HG03175 (cell line): ENCODE results near the gene NABP2.

Experiments
- ATAC-seq: cut with Tn5 transposase; IDR thresholded peaks from one replicate; pipeline ENCODE4 v1.9.1; 2021; ENCODE audit warnings: mild to moderate bottlenecking, moderate library complexity; ENCODE audit not compliant: unreplicated experiment

The NABP2 gene

DNA sequence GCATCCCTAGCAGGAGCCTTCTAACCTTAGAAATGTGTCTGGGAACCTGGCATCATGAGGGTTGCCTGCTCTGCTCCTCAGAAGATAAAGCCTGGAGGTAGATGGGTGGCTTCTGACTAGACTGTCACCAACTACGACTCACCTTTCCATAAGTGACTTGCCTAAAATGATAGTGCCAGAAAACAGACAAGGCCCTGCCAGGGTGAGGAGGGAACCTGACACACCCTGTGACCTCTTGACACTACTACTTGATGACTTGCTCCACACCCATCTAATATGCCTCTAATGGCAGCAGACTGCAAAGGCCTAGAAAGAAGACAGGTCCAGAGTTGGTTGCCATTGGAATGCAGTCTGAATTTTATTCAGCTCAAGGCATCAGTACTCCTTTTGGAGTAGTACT, 11.8 kb upstream of the NABP2 start:
- no peak for ATAC-seq

DNA sequence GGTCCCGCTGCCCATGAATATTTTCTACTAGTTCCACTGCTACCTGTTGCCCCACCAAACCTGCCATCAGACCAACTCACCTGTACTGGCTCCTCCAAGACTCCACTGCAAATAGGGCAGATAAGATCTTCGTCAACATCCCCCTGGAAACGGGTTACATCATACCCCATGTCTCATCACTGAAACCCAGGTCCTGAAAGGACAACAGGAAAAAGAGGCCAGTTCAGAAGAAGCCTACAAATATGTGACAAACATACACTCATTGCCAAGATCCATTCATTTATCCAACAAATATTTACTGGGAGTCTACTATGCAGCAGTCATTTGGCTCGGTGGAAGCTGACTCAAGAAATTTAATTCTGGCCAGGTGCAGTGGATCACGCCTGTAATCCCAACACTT, 10.3 kb upstream of the NABP2 start:
- no peak for ATAC-seq

DNA sequence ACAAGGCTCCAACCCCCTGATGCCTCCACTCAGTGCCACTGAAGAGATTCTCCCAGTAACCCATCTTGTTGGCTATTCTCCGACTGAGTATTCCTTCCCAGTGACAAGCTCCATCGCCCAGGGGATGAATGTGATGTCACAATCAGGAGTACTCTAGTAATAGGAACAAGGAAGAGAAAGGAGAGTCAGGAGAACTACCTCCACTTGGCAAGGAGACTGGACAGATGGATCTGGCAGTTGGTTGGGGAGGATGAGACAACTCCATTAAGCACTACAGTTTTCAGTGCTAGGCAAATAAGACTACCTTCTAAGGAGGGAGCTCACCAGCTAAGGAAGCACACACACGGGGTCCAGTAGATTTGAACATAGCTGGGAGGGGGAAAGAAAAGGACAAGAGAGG, 7.7 kb upstream of the NABP2 start:
- ATAC-seq = no peak

DNA sequence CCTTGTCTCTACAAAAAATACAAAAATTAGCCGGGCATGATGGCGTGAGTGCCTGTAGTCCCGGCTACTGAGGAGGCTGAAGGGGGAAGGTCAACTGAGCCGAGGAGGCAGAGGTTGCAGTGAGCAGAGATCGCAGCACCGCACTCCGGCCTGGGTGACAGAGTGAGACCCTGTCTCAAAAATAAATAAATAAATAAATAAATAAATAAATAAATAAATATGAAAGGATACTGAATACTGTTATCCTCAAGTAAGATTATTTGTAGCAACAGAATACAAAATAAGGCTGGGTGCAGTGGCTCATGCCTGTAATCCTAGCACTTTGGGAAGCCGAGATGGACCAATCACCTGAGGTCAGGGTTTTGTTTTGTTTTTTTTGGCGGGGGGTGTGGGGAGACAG, 4.3 kb upstream of the NABP2 start:
- ATAC-seq = no peak

DNA sequence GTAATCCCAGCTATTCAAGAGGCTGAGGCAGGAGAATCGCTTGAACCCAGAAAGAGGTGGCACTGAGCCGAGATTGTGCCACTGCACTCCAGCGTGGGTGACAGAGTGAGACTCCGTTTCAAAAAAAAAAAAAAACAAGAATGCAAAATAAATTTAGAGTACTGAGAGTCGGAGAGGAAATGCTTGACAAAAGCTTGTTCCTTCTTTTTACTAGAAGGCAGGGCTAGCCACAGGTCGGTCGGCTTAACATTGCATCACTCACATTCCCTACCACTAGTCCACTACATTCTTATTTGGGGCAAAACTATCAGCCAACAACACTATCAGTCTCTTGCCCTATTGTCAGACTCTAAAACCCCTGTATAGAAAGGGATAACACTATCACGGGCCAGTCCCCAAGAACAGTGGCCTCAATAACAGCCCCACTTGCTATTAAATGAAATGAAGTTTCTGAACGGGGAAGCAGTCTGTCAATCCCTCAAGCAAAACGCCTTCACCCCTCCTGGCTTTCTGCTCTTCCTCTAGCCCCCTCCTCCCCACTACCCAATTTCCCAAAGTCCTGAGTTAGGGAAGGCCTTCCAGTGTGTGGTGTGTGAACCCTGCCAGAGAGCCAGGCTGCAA, 3.4 kb upstream of the NABP2 start:
- no peak for ATAC-seq

DNA sequence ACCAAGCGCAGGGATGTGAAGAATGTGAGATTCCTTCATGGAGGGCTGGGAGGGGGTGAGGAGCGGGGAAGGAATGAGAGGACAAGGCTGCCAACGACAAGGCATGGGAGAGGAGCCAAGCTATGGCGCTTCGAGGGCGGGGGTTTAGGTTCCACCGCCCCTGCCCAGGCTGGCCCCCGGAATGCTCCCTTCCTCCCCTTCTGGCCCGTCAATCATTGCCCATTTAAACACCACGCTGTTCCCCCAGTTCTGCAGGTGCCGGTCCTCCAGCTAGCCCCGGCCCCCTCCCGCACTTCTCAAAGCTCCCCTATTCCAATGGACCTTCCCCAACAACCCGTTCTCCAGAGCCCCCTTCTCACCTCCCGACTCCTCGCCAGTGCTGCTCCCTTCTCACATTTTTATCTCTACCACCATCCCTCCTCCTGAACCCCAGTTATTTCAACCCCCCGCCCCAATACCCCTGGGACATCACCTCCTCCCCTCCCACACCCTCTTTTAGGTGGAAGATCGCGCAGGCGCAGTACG, 2.8 kb upstream of the NABP2 start:
- peak; percentile 24 for ATAC-seq

DNA sequence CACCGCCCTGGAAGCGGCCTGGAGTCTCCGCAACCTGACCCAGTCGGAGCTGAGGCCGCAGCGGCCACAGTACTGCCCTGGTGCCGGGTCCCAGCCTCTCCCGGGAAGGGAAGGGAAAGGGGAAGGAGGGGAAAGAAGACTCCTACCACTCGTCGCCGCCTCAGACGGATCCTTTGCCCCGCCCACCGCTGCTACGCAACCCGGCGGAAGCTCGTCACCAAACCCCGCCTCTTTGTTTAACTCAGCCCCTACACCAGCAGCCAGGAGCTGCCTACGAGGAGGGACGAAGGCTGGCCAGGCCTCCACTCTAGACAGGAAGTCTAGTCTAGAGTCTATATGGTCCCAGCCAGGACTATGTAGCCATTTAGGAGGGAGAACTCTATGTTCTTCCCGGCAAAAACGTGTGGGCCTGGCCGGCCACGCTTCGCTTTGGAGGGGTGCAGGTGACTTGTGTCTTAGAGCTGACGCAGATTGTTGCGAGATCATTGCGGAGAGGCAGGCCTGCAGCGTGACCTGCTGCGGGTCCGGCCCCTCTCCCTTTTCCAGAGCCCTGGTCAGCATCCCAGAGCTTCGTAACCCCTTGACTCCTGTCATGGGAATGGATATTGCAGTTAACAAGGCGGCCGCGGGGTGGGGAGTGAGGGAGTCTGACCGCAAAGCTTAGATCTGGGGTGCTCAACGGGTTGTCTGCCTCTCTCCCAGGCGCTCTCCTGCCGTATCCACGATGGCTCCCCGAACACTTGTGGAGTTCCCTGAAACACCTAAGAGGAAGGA, 2.2 kb upstream of the NABP2 start, which contains the start of gene RNF41:
Gene RNF41 (minus strand): TSS at position 166 of the 774 bp plus-strand sequence. CDS start 7,875 bp downstream, outside the sequence.
- peak; percentile 84 for ATAC-seq

DNA sequence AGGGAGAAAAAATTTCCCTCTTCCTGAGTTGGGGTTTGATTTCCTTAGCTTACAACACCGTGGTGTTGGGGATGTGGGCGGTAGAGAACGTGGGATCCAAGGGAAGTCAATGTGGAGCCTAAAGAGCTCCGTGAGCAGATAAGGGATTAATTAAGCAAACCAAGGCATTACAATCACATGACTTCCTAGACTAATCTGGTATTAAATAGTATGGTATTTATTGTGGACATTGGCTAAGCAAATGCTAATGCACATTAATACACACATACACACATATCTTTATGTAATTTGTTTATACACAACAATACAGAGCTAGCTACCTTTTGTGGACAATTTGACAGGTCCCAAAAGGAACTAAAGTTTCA, 1.6 kb upstream of the NABP2 start:
- no peak for ATAC-seq

DNA sequence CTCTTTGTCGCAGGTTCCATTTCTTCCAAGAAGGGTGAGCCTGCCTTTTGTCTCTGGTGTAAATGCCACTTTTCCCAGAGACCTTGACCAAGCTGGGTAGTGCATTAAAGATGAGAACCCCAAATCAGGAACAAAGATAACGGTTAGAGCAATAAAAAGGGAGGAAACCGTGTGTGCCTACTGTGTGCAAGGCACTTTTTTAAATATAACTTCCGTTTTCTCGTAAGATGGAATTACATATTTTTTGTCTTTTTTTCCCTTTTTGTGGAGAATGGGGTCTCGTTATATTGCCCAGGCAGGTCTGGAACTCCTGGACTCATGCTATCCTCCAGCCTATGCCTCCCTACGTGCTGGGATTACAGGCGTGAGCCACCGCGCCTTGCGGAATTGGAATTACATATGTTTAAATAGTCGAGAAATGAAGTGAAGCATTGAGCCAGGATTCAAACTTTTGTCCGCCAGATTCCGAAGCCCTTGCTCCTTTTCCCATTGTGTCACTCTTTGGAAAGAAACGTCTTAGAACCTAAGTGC, 506 bp upstream of the NABP2 start:
- no peak for ATAC-seq

DNA sequence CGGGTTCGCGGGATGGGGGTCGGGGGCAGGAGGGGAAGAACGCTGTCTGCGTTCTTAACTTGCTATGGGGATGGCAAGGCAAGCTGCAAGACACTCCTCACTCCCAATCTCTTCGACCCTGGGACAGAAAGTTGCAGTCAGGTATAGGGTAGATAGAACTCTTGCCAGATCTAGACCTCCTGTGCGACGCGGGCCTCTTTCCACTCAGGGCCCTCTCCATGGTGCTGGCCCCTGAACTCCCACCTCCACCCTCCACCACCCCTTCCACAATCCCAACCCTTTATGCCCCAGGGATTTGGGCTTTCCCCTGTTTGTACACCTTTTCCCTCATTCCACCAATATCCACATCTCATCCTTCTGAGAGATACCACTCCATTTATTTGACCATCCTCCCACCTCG, 812 bp downstream of the NABP2 start:
- ATAC-seq = no peak

DNA sequence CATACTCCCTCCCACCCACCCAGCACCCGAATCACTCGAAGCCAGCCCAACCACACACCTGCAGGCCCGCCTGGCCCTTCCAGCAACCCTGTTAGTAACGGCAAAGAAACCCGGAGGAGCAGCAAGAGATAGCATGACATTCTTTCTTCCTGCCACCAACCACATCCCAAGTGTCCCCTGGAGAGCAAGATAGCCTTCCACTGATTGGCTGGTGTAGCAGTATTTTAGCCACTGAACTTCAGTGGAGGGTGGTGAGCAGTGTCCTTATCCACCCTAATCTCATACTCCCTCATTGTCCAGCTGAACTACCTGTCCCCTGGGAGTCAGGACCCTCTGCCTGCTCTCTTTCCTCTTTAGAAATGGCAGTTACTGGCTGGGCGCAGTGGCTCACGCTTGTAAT, 4.9 kb downstream of the NABP2 start:
- no peak for ATAC-seq

DNA sequence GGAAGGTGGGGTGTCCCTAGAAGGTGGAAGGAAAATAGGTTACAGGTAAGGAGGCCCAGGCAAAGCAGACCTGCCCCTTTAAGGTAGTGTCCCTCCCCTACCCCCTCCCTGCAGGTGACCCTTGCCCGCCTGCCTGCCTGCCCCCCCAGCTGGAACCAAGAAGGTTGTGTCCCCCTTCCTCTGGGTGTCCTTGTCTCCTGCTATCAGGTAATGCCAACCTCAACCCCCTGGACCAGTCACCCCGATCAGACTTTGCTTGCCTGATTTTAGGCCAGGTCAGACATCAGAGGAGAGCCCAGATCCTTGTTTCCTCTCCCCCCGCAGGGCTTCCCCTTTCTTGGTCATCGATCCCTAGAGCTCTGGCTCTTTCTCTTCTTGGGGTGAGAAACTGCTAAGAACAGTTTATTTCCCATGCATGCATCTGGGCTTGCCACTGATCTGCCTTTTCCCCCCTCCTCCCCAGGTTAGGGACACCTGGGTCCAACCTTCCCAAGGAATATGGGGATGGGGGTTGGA, 5.8 kb downstream of the NABP2 start, which contains the start of gene SLC39A5:
Gene SLC39A5 (plus strand): TSS at position 136 of the 516 bp plus-strand sequence. CDS start 1,224 bp downstream, outside the sequence.
- no peak for ATAC-seq

DNA sequence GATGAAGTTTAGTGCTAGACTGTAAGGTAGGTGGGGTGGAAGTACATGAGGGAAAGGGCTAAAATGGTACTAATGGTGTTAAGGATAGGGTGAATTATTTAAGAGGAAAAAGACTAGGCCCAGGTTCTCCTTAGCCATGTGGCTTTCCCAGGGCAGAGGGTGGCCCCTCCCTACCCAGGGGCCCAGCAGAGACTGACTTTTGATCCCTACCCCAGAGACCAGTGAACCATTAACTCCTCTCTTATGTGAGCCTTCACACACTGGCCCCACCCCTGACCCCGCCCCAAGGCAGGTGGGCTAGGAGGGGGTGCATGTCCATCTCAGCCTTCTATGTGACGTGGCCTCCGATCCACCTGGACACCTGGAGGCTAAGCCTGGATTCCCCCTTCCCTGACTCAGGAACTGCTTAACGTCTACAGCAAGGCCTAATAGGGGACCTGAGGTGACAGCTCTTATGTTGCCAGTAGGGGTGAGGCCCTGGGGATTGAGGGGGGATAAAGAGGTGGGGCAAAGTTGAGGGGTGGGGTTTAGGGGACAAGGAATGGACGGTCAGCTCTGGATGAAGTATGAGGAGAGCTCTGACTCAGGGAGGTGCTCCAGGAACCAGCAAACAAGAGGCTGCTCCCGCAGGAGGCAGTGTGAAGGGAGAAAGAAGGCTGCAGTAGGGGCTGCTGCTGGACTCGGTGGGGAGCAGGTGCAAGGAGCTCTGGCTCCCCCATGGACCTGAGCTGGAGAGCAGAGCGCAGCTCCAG, 6.5 kb downstream of the NABP2 start:
- ATAC-seq = no peak

DNA sequence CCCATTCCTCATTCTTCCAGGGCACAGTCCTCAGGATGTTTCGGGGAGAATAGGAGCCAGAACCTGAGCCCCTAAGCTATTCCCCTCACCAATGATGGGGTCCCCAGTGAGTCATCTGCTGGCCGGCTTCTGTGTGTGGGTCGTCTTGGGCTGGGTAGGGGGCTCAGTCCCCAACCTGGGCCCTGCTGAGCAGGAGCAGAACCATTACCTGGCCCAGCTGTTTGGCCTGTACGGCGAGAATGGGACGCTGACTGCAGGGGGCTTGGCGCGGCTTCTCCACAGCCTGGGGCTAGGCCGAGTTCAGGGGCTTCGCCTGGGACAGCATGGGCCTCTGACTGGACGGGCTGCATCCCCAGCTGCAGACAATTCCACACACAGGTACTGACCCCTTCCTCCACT, 7.0 kb downstream of the NABP2 start:
- ATAC-seq = no peak

DNA sequence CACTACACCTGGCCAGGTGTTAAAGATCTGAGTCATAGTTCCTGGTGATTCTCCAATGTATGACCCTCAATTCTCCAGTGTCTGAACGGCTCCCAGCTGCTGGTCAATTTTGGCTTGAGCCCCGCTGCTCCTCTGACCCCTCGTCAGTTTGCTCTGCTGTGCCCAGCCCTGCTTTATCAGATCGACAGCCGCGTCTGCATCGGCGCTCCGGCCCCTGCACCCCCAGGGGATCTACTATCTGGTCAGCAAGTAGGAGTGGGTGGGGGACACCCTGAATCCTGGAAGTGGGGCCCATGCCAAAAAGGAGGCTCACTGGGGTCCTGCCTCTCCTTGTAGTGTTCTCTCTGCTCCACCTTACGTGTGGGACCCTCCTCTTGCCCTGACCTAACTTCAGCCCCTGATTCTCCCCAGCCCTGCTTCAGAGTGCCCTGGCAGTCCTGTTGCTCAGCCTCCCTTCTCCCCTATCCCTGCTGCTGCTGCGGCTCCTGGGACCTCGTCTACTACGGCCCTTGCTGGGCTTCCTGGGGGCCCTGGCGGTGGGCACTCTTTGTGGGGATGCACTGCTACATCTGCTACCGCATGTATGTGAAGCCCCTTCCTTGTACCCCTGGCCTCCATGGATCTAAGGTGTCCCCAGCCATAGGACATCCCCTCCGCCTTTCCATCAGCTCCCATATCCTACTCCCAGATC, 10.7 kb downstream of the NABP2 start:
- ATAC-seq = no peak

DNA sequence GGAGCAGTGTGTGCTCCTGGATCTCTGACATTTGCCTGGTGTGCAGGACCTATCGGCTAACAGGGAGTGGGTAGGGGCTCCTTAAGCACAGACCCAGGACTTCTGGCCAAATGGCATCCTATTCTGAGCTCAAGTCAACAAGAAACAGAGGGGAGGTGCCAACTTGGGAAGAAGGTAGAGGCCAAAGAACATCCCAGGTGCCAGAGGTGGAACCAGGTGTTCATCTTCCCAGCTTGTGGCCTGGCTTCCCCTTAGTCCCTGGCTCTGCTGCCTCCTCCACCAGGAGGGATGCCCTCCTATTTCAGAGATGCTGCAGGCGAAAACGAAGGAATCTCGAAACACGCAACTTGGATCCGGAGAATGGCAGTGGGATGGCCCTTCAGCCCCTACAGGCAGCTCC, 11.9 kb downstream of the NABP2 start:
- ATAC-seq = no peak

DNA sequence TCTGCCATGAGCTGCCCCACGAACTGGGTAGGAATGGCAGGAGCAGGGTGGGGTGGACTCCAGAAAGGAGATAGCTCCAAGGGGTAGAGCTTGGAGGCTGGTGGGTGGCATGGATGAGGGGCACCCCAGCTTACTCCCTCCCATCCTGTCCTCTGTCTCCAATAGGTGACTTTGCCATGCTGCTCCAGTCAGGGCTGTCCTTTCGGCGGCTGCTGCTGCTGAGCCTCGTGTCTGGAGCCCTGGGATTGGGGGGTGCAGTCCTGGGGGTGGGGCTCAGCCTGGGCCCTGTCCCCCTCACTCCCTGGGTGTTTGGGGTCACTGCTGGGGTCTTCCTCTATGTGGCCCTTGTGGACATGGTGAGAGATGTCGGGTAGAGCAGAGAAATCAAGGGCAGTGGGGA, 12.8 kb downstream of the NABP2 start:
- no peak for ATAC-seq

DNA sequence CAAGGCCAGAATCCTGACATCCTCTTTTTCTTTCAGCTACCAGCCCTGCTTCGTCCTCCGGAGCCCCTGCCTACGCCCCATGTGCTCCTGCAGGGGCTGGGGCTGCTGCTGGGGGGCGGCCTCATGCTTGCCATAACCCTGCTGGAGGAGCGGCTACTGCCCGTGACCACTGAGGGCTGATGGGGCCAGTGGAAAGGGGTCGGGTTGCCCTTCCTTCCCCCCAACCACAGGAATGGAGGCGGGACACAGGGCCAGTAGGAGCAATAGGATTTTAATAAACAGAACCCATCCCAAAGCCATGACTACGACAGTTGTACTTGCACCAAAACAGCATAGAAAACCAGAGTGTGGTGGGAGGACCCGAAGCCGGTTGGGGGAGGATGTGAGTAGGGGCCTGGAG, 13.4 kb downstream of the NABP2 start:
- no peak for ATAC-seq

DNA sequence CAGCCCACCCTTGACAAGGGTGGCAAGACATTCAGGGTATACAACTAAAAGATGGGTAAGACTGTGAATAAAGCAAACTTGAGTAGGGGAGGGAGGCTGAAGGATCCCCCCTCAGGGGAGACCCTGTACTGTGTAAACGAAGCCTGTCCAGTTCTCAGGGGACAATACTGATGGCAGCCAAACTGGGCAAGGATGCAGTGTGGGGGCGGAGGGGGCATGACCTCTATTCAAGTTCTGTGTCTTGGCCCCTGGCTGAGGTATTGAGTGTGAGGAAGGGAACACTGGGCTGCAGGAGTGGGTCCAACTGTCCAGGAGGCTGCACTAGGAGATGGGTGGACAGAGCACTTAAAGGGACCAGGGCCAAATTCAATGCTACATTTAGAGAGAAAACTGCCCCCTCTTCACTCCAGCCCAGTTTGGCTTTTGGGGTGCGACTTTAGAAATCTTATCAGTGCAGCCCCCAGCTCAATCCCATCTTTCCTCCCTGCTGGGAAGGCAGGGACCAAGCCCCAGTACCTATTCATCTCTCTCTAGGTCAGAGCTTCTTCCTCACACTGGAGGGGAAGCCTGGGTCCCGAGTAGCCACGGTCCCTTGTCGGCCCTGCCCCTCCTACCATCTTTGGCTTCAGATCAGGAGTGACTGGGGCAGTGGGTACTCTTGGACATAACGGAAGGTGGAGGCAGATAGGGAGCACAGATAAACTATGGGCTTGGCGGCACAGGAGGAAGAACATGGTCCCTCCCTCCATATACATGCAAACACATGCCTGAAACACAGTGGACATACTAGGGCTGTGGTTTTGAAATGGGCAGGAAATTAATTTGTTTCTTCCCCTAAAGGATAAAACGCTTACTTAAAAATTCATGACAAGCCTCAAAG, 17.5 kb downstream of the NABP2 start:
- no peak for ATAC-seq

DNA sequence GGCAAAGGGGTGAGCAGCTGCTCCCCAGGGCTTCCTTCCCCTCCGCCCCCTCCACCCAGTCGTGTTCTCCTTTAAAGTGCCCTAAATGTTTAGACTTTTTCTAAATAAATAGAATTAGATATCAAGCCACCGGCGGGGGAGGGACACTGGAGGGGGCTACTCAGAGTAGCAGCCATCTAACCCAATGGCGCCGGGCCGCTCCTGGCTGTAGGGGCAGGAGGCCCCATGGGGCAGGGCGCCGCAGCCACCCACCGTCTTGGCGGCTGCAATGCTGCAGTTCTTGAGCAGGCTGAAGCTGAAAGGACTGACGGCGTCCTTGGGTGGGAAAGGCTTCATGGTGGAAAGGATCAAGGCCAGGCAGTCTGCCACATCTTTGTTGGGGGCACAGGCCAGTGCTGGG, 18.8 kb downstream of the NABP2 start:
- no peak for ATAC-seq
